ENCODE measurements around the gene CYTH1. TPM values are rescaled to one million over a fixed set of nuclear protein-coding genes. Genes with fewer than 3 reads are reported as not detected.

CYTH1 gene
- total RNA-seq, 1 experiment from 2014 or later: 9.6 TPM

GRCh38 chr17:78796517-78796900, 14.4 kb upstream of the CYTH1 start:
- Histone ChIP-seq H3K4me2 (ENCODE audit: low read depth, low read length, poor library complexity, severe bottlenecking) (no peak overlapping the region), H3K4me3 (ENCODE audit: low read length) (no peak overlapping the region), H3K9ac (ENCODE audit: low read length) (no peak overlapping the region), H3K9me2 (replicated peaks; ENCODE audit: insufficient read depth, low read length) (no peaks in the 10 kb centered on the region), H3K36me3 (ENCODE audit: insufficient read depth, low read length) (peaks cover 30% of the 10 kb centered on the region; the same call in 1 of the 2 replicates), H2AFZ (ENCODE audit: low read length) (no peak overlapping the region), H3K27me3 (ENCODE audit: low read length) (no peaks in the 10 kb centered on the region), H3K27ac (ENCODE audit: low read length) (no peak overlapping the region), H3K79me2 (ENCODE audit: low read length) (peaks cover 4% of the 10 kb centered on the region; the same call in 1 of the 2 replicates), H3K4me1 (ENCODE audit: low read length) (no peaks in the 10 kb centered on the region), H3K9me3 (ENCODE audit: low read length) (no peaks in the 10 kb centered on the region), H4K20me1 (ENCODE audit: insufficient read depth, low read depth, low read length) (peaks cover 16% of the 10 kb centered on the region)
- DNase-seq: no peak

GRCh38 chr17:78795861-78796516, 13.9 kb upstream of the CYTH1 start:
- no peaks in the 10 kb centered on the region for H3K4me1 ChIP-seq (ENCODE audit: low read length)
- no peaks in the 10 kb centered on the region for H3K9me3 ChIP-seq (ENCODE audit: low read length)
- H3K4me3 ChIP-seq (ENCODE audit: low read length): no peak overlapping the region
- H2AFZ ChIP-seq (ENCODE audit: low read length): no peak overlapping the region
- H3K36me3 ChIP-seq (ENCODE audit: insufficient read depth, low read length): peaks cover 30% of the 10 kb centered on the region; the same call in 1 of the 2 replicates
- peaks cover 12% of the 10 kb centered on the region; the same call in 1 of the 2 replicates for H4K20me1 ChIP-seq (ENCODE audit: insufficient read depth, low read depth, low read length)
- H3K27me3 ChIP-seq (ENCODE audit: low read length): no peaks in the 10 kb centered on the region
- DNase-seq: no peak
- H3K79me2 ChIP-seq (ENCODE audit: low read length): no peaks in the 10 kb centered on the region
- H3K4me2 ChIP-seq (ENCODE audit: low read depth, low read length, poor library complexity, severe bottlenecking): no peak overlapping the region
- H3K27ac ChIP-seq (ENCODE audit: low read length): no peak overlapping the region
- no peak overlapping the region for H3K9ac ChIP-seq (ENCODE audit: low read length)
- H3K9me2 ChIP-seq (replicated peaks; ENCODE audit: insufficient read depth, low read length): no peaks in the 10 kb centered on the region

- no peak for DNase-seq
- Histone ChIP-seq H3K9me3 (ENCODE audit: low read length) (no peaks in the 10 kb centered on the region), H3K79me2 (ENCODE audit: low read length) (no peaks in the 10 kb centered on the region), H3K27ac (ENCODE audit: low read length) (no peak overlapping the region), H3K9ac (ENCODE audit: low read length) (no peak overlapping the region), H3K4me2 (ENCODE audit: low read depth, low read length, poor library complexity, severe bottlenecking) (no peak overlapping the region), H3K36me3 (ENCODE audit: insufficient read depth, low read length) (peaks cover 30% of the 10 kb centered on the region; the same call in 1 of the 2 replicates), H3K4me3 (ENCODE audit: low read length) (no peak overlapping the region), H2AFZ (ENCODE audit: low read length) (no peak overlapping the region), H3K9me2 (replicated peaks; ENCODE audit: insufficient read depth, low read length) (no peaks in the 10 kb centered on the region), H3K4me1 (ENCODE audit: low read length) (no peaks in the 10 kb centered on the region), H3K27me3 (ENCODE audit: low read length) (no peaks in the 10 kb centered on the region), H4K20me1 (ENCODE audit: insufficient read depth, low read depth, low read length) (peaks cover 15% of the 10 kb centered on the region; the same call in 1 of the 2 replicates)
Observed at GRCh38 chr17:78794864-78795640, 13.0 kb upstream of the CYTH1 start.

GRCh38 chr17:78794399-78794798, 12.3 kb upstream of the CYTH1 start:
- no peak for DNase-seq
- H3K27me3 ChIP-seq (ENCODE audit: low read length): no peaks in the 10 kb centered on the region
- H3K4me1 ChIP-seq (ENCODE audit: low read length): no peaks in the 10 kb centered on the region
- no peak overlapping the region for H3K9ac ChIP-seq (ENCODE audit: low read length)
- no peak overlapping the region for H3K27ac ChIP-seq (ENCODE audit: low read length)
- peaks cover 27% of the 10 kb centered on the region; the same call in 1 of the 2 replicates for H3K36me3 ChIP-seq (ENCODE audit: insufficient read depth, low read length)
- H3K4me3 ChIP-seq (ENCODE audit: low read length): no peak overlapping the region
- H3K79me2 ChIP-seq (ENCODE audit: low read length): no peaks in the 10 kb centered on the region
- H4K20me1 ChIP-seq (ENCODE audit: insufficient read depth, low read depth, low read length): peaks cover 15% of the 10 kb centered on the region; the same call in 1 of the 2 replicates
- no peaks in the 10 kb centered on the region for H3K9me2 ChIP-seq (replicated peaks; ENCODE audit: insufficient read depth, low read length)
- no peaks in the 10 kb centered on the region for H3K9me3 ChIP-seq (ENCODE audit: low read length)
- H2AFZ ChIP-seq (ENCODE audit: low read length): no peak overlapping the region
- H3K4me2 ChIP-seq (ENCODE audit: low read depth, low read length, poor library complexity, severe bottlenecking): no peak overlapping the region

- DNase-seq: no peak
- Histone ChIP-seq H3K4me1 (ENCODE audit: low read length) (no peaks in the 10 kb centered on the region), H3K27ac (ENCODE audit: low read length) (no peak overlapping the region)
Observed at GRCh38 chr17:78793968-78794367, 11.9 kb upstream of the CYTH1 start.

GRCh38 chr17:78793415-78793814, 11.3 kb upstream of the CYTH1 start:
- no peaks in the 10 kb centered on the region for H3K9me3 ChIP-seq (ENCODE audit: low read length)
- no peak overlapping the region for H2AFZ ChIP-seq (ENCODE audit: low read length)
- H3K4me2 ChIP-seq (ENCODE audit: low read depth, low read length, poor library complexity, severe bottlenecking): no peak overlapping the region
- H3K4me3 ChIP-seq (ENCODE audit: low read length): no peak overlapping the region
- no peak overlapping the region for H3K27ac ChIP-seq (ENCODE audit: low read length)
- H3K9ac ChIP-seq (ENCODE audit: low read length): no peak overlapping the region
- H4K20me1 ChIP-seq (ENCODE audit: insufficient read depth, low read depth, low read length): peaks cover 8% of the 10 kb centered on the region; the same call in 1 of the 2 replicates
- H3K9me2 ChIP-seq (replicated peaks; ENCODE audit: insufficient read depth, low read length): no peaks in the 10 kb centered on the region
- peaks cover 20% of the 10 kb centered on the region; the same call in 1 of the 2 replicates for H3K36me3 ChIP-seq (ENCODE audit: insufficient read depth, low read length)
- no peaks in the 10 kb centered on the region for H3K27me3 ChIP-seq (ENCODE audit: low read length)
- DNase-seq: no peak
- H3K4me1 ChIP-seq (ENCODE audit: low read length): no peaks in the 10 kb centered on the region
- H3K79me2 ChIP-seq (ENCODE audit: low read length): no peaks in the 10 kb centered on the region

More at GRCh38 chr17:78793968-78794367, 11.9 kb upstream of the CYTH1 start:
- Histone ChIP-seq H3K27me3 (ENCODE audit: low read length) (no peaks in the 10 kb centered on the region), H3K9me3 (ENCODE audit: low read length) (no peaks in the 10 kb centered on the region), H3K79me2 (ENCODE audit: low read length) (no peaks in the 10 kb centered on the region), H4K20me1 (ENCODE audit: insufficient read depth, low read depth, low read length) (peaks cover 14% of the 10 kb centered on the region; the same call in 1 of the 2 replicates), H3K9me2 (replicated peaks; ENCODE audit: insufficient read depth, low read length) (no peaks in the 10 kb centered on the region), H3K4me3 (ENCODE audit: low read length) (no peak overlapping the region), H3K9ac (ENCODE audit: low read length) (no peak overlapping the region), H2AFZ (ENCODE audit: low read length) (no peak overlapping the region), H3K4me2 (ENCODE audit: low read depth, low read length, poor library complexity, severe bottlenecking) (no peak overlapping the region), H3K36me3 (ENCODE audit: insufficient read depth, low read length) (peaks cover 23% of the 10 kb centered on the region; the same call in 1 of the 2 replicates)

GRCh38 chr17:78791840-78792709, 10.0 kb upstream of the CYTH1 start:
- Histone ChIP-seq H3K4me2 (ENCODE audit: low read depth, low read length, poor library complexity, severe bottlenecking) (no peak overlapping the region), H3K4me1 (ENCODE audit: low read length) (no peaks in the 10 kb centered on the region), H2AFZ (ENCODE audit: low read length) (no peak overlapping the region), H3K4me3 (ENCODE audit: low read length) (no peak overlapping the region), H3K9me3 (ENCODE audit: low read length) (no peaks in the 10 kb centered on the region), H3K27ac (ENCODE audit: low read length) (no peak overlapping the region), H3K27me3 (ENCODE audit: low read length) (no peaks in the 10 kb centered on the region), H3K36me3 (ENCODE audit: insufficient read depth, low read length) (peaks cover 14% of the 10 kb centered on the region; the same call in 1 of the 2 replicates), H4K20me1 (ENCODE audit: insufficient read depth, low read depth, low read length) (0 out of 2 replicates have a peak, but pooled peaks cover 3% of the 10 kb centered on the region), H3K79me2 (ENCODE audit: low read length) (no peaks in the 10 kb centered on the region), H3K9me2 (replicated peaks; ENCODE audit: insufficient read depth, low read length) (no peaks in the 10 kb centered on the region), H3K9ac (ENCODE audit: low read length) (no peak overlapping the region)
- DNase-seq: no peak

Data from Karpas-422 (cell line).